Hematopoietic multipotent progenitor cell treated with erythropoietin and hydrocortisone succinate and interleukin-3 and kit ligand, for 17 days (in vitro differentiated cells): ENCODE results near the gene NRAS.

Source experiments
- DNase-seq: peaks from one replicate; pipeline ENCODE4 v3.0.0-alpha.2; 2015; ENCODE audit warnings: low spot score

The NRAS gene

DNA sequence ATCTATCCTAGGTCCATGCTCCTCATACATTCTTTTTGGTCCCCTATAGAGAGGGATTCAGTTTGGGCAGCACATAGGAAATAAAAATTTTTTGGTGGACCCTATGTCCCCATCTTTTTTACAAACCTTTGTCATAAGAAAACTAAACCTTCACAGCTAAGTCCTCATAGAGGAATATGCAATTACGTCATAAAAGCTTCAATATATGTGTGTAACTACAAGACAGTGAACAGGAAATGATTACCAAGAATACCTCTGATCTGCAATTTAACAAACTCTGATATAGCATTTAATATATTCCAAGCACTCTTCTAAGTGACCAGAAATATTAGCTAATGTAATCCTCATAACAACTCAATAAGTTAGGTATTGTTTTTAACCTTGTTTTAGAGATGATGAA, 40.5 kb downstream of the NRAS start:
- DNase-seq = no peak

- no peak for DNase-seq
These were observed 44.7 kb downstream of the NRAS start for GRCh38 chr1:114671939-114672275.

DNA sequence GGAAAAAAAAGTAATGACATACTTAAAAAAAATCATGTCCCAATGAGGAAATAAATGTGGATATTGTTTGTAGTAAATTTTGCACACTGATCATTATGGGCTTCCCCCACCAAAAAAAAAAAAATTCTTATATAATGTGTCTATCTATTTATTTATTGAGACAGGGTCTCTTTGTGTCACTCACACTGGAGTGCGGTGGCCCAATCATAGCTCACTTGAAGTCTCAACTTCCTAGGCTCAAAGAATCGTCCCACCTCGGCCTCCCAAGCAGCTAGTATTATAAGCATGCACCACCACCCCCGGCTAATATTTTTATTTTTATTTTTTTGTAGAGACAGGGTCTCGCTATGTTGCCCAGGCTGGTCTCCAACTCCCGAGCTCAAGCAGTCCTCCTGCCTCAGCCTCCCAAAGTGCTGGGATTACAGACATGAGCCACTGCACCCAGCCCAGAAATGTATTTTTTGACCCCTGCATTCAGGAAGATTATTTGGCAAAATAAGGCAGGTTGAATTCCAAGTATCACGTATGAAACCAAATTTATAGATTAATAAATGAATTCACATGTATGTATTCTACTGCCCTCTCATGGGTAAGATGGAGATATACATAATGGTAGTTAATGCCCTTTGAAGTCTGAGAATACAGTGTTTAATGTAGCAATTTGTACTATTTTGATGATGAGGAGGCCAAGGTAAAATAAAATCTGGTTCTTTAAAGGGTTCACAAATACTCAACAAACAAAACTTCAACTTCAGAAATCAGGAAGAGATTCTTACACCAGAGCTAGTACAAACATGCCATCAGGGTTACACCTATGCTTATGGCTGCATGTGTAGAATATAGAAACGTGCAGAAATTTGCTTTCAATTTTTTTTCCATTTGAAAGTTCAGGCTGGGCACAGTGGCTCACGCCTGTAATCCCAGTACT, 45.3 kb downstream of the NRAS start:
- DNase-seq = no peak

DNA sequence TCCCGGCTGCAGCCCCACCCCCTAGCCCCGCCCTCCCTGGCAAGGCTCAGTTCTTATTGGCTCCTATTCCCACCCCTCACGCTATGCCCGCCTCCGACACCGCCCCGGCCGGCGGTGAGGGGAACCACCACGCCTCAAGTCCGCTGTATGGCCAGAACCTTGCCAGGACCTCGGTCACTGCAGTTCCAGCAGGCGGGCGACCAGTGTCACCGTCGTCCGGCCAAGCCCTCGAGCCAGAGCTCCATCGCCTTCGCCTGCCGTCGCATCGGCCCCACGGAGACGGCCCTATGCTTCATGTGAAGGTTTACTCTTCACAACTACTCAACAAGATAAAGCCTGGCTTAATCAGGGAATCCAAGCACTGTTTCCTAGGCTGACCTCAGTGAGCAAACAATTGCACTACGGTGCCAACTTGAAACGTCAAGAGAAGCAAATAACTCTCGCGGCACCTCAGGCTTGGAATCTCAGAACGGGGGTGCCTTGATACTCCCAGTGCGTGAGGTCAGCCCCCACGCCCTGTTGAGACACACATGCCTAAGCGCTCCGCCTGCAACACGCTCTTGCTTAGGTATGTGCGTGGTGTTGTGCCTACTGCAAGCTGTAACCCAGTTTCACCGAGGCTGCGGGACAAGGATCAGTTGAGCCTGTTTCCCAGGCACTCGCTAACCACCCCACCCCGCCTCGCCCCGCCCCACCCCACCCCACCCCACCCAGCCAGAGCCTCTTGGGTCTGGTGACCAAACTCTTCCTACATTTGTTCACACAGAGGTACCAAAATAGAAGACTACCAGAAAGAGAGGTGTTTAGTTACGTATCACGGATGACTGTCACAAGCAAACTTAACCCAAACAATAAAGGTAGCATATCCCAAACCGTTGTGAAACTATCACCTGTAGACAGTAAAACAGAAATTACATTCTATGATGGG, 46.2 kb downstream of the NRAS start:
- DNase-seq = peak; percentile 79

DNA sequence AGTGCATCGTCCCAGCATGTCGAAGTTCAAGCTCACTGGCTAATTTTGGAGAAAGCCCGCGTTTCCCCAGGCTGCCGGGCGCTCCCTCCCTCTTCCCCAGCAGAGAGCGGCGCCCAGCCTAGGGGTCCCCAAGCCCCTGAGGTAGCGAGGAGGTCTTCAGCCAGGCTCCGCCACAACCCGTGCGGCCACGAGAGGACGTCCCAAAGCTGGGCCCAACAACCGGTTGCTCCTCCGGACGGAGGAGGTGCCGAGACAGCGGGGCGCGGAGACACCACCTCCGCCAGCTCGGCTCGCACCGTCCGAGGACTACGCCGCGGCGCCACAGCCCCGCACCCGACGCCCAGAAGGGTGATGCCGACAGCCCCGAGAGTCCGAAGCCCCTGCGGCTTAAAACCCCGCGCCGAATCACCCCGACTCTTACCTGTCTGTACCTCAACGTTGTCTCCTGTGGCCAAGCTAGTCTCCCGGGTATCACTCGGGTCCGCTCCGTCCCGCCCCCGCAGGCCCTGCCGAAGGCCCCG, 46.9 kb downstream of the NRAS start, which contains the start of gene DENND2C:
TSS of gene DENND2C (minus strand) at position 488 of the 521 bp plus-strand sequence. CDS start 44,065 bp downstream, outside the sequence.
- no peak for DNase-seq

- DNase-seq = no peak
These were observed 47.6 kb downstream of the NRAS start for GRCh38 chr1:114668784-114669561.

DNA sequence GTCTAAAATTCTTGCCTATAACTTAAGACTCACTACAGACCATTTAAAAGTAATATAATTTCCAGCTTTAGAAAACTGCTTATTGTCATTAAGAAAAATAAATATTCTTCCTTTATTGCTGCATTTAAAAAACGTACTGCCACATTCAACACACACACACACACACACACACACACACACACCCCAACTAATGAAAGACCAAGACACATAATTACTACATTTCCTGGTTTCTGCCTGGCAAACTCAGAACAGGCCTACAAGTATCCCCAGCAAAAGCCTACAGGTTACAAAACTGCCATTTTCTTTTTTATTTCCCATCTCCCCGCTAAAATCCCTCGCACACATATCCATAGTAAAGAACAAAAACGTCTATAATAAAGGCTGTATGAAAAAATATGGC, 48.2 kb downstream of the NRAS start:
- no peak for DNase-seq

DNA sequence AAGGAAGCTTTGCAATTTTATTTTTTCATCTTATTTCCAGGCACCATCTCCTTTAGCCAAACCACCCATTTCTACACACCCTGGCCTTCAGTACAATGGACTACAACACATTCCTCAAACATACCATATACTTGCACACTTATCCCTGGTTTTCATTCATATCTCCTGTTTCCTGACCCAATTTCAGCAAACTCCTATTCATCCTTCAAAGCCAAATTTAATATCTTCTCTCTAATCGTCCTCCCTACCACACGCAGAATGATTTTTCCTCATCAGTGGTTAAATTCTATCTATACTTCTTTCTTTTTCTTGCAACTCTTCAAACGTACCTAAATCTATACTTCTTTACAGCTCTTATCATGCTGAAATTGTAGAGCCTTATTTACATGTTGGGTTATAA, 49.6 kb downstream of the NRAS start:
- DNase-seq = no peak

GRCh38 chr1:114660238-114660637, 56.3 kb downstream of the NRAS start:
- no peak for DNase-seq
